Lung (tissue), 12 donors: ENCODE data around the gene PABPN1. TPM values are rescaled to one million over a fixed set of nuclear protein-coding genes. Genes with fewer than 3 reads are reported as not detected.

Source experiments
- ATAC-seq: fragments of 200-7000 bp; cut with Tn5 transposase; one replicate; pipeline ENCODE4 v1.9.1; 2020; ENCODE audit warnings: moderate number of reproducible peaks; ENCODE audit not compliant: insufficient read depth, low FRiP score
- DNase-seq, 3 donors: peaks; one replicate each; pipeline ENCODE4 v3.0.0-alpha.2; 2013 to 2017
- H3K27ac ChIP-seq, 2 donors: one replicate each; pipeline ENCODE4 v1.5.1; 2013; ENCODE audit warnings: mild to moderate bottlenecking in 2 of 2, moderate library complexity in 2 of 2, control low read depth in 1 of 2, inconsistent platforms in 1 of 2, low read depth in 1 of 2, low read length in 1 of 2
- H3K27me3 ChIP-seq, 3 donors: one replicate each; pipeline ENCODE4 v1.5.1; 2013; ENCODE audit warnings: low read length in 2 of 3; ENCODE audit not compliant: control insufficient read depth in 3 of 3, insufficient read depth in 3 of 3
- H3K36me3 ChIP-seq, 4 donors: one replicate each; pipeline ENCODE4 v1.5.1; 2013; ENCODE audit warnings: low read length in 4 of 4, mild to moderate bottlenecking in 1 of 4, moderate library complexity in 1 of 4; ENCODE audit not compliant: control insufficient read depth in 4 of 4, insufficient read depth in 4 of 4
- H3K4me1 ChIP-seq, 5 donors: one replicate each; pipeline ENCODE4 v1.5.1; 2013; ENCODE audit warnings: low read length in 5 of 5, mild to moderate bottlenecking in 2 of 5, moderate library complexity in 1 of 5; ENCODE audit not compliant: control insufficient read depth in 5 of 5, insufficient read depth in 5 of 5
- H3K4me3 ChIP-seq: one replicate; pipeline ENCODE4 v1.5.1; 2013; ENCODE audit warnings: mild to moderate bottlenecking, control low read depth, moderate library complexity
- H3K9ac ChIP-seq, 2 donors: one replicate each; pipeline ENCODE4 v1.5.1; 2013; ENCODE audit warnings: low read length in 2 of 2, control low read depth in 1 of 2; ENCODE audit not compliant: insufficient read depth in 1 of 2
- H3K9me3 ChIP-seq, 4 donors: one replicate each; pipeline ENCODE4 v1.5.1; 2013; ENCODE audit warnings: low read length in 3 of 4, mild to moderate bottlenecking in 1 of 4, moderate library complexity in 1 of 4; ENCODE audit not compliant: control insufficient read depth in 4 of 4, insufficient read depth in 3 of 4
- CTCF ChIP-seq: IDR thresholded peaks from 2 replicates; pipeline ENCODE4 v1.5.1; 2012; ENCODE audit warnings: mild to moderate bottlenecking; ENCODE audit errors: control extremely low read depth, extremely low read depth
- WGBS, 2 donors: extraction: QIAGEN DNeasy Blood & Tissue Kit; methylation state at CpG; one replicate each; pipeline ENCODE4 v1.1.7; 2013; 5-methylcytosine and 5-hydroxymethylcytosine counted together
- polyA plus RNA-seq, 2 donors: library from polyadenylated mRNA; stranded (reverse); fragments of 200-250 nt; gene quantifications; one replicate each; pipeline ENCODE4 v1.2.1, GENCODE V29; 2013
- total RNA-seq, 2 donors: library from RNA; depleted of rRNA in 1 of 2; stranded (reverse); fragments of >200 nt in 1 of 2; gene quantifications; one replicate each; pipeline ENCODE4 v1.2.1, GENCODE V29; 2014 to 2021
- donor health status: control.
- donor health status: control.
- donor health status: Bipolar disorder and iron deficiency.
- donor health status: healthy.
- donor health status: DM: yes; HTN: yes; CAD: no.

PABPN1 gene
- total and polyA plus RNA-seq, 4 donors, result 66.0 to 183 (median 103) TPM

- H3K4me3 ChIP-seq, result no peak overlapping the region
- H3K9me3 ChIP-seq, result no peaks in the 10 kb centered on the region
- H3K27me3 ChIP-seq, result no peaks in the 10 kb centered on the region
- no peak overlapping the region for H3K9ac ChIP-seq
- DNase-seq (no peak), ATAC-seq (no peak)
- TF ChIP-seq CTCF, result no peak
- peaks cover 0 to 8% (median 2%) of the 10 kb centered on the region in 4 donors for H3K36me3 ChIP-seq
- WGBS, 2 donors, result 91 to 95% methylated on average over 6 of the region's 6 CpGs
- H3K4me1 ChIP-seq, result peaks cover 0 to 9% (median 3%) of the 10 kb centered on the region in 5 donors
- H3K27ac ChIP-seq, result no peak overlapping the region
Observed at GRCh38 chr14:23281247-23281646, 40.0 kb upstream of the PABPN1 start.

GRCh38 chr14:23284654-23285529 lies 36.4 kb upstream of the PABPN1 start:
- peak overlapping the region; percentile 74 to 87 for H3K9ac ChIP-seq
- peak overlapping the region; percentile 94 to 97 for H3K27ac ChIP-seq
- H3K4me3 ChIP-seq, result peak overlapping the region; percentile 77
- ATAC-seq, result no peak
- DNase-seq, result peak in 2 of 3 donors; percentile 35 to 41
- WGBS, 2 donors, result 26 to 27% methylated on average over 9 of the region's 9 CpGs
- peaks cover 3 to 14% (median 8%) of the 10 kb centered on the region in 5 donors for H3K4me1 ChIP-seq
- no peak for TF ChIP-seq CTCF
- H3K9me3 ChIP-seq, result no peaks in the 10 kb centered on the region
- H3K27me3 ChIP-seq, result no peaks in the 10 kb centered on the region
- H3K36me3 ChIP-seq, result peaks cover 0 to 4% (median 0%) of the 10 kb centered on the region in 4 donors

GRCh38 chr14:23285530-23286019 lies 35.7 kb upstream of the PABPN1 start:
- no peak for TF ChIP-seq CTCF
- Histone ChIP-seq H3K9me3 (no peaks in the 10 kb centered on the region), H3K27me3 (no peaks in the 10 kb centered on the region), H3K9ac (peak overlapping the region; percentile 74 to 87), H3K4me1 (peaks cover 3 to 14% (median 8%) of the 10 kb centered on the region in 5 donors), H3K36me3 (peaks cover 0 to 4% (median 0%) of the 10 kb centered on the region in 4 donors), H3K27ac (peak overlapping the region; percentile 94 to 97), H3K4me3 (peak overlapping the region; percentile 77)
- DNase-seq, result no peak
- ATAC-seq, result peak; percentile 5
- WGBS, 2 donors, result 0 to 1% methylated on average over 22 of the region's 22 CpGs
